ENCODE data around the gene LAIR2.
"Not testable (repeated sequence)": the region's sequence is repeated elsewhere in the genome, so short reads cannot be mapped to it uniquely, and the experiment has no call there.

The LAIR2 gene

DNA sequence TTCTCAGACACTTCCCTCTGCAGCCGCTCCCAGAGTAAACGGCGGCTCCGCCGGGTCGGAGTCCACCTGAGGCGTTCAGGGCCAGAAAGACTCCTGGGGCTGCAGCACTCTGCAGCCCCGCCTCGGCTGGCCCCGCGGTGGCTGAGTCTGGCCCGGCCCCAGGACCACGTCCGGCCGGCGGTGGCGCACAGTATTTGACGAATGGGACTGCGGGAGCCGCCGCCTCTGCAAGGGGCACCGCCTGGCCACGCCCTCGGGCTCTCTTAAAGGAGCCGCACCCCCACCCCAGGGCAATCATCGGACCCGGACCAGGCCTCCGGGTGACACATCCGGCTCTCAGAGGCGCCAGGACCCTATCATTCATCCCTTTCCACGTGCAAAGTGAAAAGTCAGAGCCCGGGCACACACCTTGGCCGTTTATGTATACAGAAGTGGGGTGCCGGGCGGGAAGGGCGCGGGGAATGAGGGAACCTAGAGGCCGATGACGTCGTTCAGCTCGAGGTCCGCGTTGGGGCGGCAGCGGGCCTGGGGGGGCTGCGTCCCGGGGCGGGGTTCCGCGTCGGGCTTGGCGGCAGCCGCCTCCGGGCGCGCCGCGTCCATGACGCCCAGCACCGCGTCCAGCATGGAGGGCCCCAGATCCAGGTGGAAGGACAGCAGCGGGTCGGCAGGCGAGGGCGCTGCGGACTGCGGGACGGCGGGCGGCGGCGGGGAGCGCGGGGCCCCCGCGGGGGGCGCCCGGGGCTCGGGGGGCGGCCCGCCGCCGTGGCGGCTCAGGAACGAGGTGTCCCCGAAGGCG is 37.8 kb upstream of the LAIR2 start:
- DNase-seq = peak; percentile 77

GRCh38 chr19:54465426-54466109 is 37.1 kb upstream of the LAIR2 start:
- DNase-seq = no peak

DNA sequence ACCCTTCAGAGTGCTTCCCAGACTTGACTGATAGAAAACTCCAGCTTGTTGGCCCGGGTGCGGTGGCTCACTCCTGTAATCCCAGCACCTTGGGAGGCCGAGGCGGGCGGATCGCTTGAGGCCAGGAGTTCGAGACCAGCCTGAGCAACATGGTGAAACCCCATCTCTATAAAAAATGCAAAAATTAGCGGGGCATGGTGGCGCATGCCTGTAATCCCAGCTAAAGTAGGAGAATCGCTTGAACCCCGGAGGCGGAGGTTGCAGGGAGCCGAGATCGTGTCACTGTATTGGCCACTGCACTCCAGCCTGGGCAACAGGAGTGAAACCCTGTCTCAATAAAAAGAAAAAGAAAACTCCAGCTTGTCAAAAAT is 36.5 kb upstream of the LAIR2 start:
- not testable (repeated sequence) for DNase-seq

DNA sequence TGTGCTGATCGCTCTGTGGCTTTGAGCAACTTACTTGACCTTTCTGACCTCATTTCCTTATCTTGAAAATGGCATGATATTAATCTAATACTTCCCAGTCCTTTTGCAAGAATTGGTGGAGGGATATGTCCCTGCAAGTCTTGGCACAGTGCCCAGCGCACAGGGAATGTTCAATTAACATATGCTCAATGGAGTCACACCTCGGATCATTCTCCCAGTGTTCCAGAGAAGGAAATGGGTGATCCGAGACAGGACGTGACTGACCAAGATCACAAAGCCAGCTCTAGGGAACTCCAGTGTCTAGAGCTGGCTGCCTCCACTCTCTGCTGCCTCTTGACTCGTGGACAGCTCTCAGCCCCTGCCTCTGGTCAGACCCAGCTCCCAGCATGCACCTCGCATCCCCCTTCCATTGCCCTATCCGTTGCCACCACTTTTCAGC is 33.1 kb upstream of the LAIR2 start:
- no peak for DNase-seq

DNA sequence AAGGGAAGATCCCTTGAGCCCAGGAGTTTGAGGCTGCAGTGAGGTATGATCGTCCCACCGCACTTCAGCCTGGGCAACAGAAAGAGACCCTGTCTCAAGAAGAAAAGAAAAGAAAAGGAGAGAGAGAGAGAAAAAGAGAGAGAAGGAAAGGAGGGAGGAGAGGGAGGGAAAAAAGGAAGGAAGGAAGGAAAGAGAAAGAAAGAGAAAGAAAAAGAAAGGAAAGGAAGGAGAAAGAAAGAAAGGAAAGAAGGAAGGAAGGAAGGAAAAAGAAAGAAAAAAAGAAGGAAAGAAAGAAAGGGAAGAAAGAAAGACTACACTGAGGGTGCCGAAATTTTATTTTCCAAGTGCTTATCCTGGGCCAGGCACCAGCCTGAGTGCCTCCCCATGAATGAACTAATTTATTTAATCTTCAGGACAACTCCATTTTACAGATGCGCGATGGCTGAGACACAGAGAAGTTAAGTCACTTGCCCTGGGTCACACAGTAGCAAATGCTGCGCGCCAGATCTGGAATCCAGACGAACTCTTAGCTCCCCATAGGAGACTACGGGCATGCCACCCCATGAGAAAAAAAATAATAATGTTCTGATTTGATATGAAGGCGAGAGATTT is 32.2 kb upstream of the LAIR2 start:
- DNase-seq = no peak

- DNase-seq = no peak
Observed at GRCh38 chr19:54470991-54471782, 31.4 kb upstream of the LAIR2 start.

DNA sequence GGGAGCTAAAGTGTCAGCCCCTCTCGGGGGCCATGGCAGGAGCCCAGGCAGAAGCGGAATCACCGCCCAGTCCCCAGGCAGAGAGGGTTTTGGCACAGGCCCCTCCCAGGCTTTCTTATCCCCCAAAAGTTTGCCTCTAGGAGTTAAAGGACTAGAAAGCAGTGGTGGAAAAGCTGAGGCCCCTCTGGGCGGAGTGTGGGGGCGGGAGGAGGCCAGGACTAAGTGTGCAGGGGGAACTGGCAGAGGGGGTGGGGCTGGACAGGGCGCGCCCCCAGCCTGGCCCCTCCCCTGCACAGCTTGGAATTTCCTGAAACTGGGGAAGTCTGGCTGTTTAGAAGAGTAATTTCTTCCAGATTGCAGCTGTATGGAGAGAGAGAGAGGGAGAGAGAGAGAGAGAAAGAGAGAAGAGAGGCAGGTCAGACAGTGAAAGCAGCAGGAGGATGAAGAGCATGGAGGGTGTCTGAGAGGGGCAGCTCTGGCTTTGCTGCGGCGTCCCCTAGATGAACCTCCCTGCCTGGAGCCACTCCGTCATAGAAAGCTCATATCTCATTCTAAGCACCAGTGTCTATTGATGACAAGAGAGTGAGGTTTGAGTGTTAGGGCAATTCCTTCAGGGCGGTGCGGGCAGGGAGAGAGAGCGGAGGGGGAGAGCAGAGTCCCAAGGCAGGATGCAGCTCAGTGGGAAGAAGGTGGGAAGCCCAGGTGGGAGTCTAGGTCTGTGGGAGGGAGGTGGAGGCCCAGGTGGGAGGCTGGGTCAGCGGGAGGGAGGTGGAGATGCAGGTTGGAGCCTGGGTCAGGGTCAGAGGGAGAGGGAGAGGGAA is 29.4 kb upstream of the LAIR2 start, which contains the start of gene CDC42EP5:
Gene CDC42EP5, minus strand, starts transcription at position 226 of the 821 bp plus-strand sequence. CDS start 7,749 bp downstream, outside the sequence.
- DNase-seq = no peak

DNA sequence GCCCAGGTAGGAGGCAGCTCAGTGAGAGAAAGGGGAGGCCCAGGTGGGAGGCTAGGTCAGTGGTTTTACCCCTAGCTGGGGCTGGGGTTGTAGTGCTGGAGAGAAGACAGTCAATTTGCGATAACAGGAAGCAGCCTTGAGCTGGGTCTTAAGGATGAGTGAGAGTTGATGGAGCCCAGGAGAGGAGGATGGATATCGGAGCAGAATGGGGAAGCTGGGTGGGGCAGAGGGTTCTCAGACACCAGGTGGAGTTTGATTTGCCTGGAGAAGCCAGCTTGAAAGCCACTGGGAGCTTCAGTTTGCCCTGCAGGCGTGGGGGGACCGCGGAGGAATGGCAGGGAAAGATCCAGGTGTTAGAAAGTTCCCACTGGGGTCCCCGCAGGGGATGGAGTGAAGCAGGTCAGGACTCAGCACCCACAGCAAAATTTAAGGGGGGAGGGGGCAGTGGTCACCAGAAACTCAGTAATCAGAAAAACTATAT is 28.7 kb upstream of the LAIR2 start:
- DNase-seq = no peak

DNA sequence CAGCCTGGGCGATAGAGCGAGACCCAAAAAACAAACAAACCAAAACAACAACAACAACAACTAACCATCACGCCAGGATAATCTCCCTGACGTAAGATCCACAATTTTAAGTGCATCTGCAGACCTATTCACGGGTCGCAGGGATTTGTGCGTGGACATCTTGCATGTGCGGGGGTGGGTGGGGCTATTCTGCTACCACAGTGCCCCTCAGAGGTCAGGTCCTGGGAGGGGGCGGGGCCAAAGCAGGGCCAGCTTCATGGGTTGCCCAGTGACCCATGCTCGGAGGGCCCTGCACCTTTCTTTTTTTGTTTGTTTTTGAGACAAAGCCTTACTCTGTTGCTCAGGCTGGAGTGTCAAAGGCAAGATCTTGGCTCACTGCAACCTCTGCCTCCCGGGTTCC is 26.9 kb upstream of the LAIR2 start:
- DNase-seq = no peak

DNA sequence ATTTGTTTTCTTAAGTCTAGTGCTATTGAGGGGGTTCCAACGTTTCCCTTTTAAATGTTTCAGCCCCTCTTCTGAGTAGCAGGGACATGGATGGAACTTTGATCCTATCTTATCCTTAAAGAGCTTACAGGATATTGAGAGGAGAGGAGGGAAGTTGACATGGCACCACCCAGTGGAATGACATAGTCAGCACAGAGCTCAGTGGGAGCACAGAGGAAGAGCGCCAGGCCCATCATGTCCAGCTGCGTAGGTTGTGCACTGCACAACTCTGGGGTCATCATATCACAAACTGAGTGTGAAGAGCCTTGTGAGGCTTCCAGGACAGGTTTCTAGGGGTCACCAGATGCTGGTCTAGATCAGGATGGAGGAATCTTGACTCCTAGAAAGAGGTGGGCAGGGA is 25.0 kb upstream of the LAIR2 start:
- DNase-seq = no peak

DNA sequence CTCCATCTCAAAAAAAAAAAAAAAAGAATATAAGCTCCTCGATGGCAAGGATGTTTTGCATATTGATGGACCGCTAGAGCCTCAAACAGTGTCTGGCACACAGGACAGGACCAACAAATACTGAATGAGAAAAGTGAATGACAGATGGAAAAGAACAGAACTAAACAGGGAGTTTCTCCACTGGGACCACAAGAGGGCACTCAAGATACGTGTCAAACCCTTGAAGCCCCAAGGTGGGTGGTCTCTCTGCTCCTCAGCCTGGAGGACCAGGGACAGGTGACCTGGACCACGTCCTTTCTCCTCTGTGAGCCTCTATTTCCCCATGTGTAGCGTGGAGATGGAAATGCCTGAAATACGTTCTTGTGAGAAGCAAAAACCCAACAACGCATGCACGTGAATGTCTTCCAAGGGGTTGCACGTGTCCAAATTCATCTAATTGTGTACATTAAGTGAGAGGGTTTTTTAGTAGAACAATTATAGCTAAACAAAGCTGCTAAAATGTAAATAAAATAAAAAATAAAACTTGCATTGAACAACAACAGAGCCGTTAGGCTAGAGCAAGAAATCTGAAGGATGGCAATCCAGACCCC is 23.9 kb upstream of the LAIR2 start:
- DNase-seq = peak; percentile 24

DNA sequence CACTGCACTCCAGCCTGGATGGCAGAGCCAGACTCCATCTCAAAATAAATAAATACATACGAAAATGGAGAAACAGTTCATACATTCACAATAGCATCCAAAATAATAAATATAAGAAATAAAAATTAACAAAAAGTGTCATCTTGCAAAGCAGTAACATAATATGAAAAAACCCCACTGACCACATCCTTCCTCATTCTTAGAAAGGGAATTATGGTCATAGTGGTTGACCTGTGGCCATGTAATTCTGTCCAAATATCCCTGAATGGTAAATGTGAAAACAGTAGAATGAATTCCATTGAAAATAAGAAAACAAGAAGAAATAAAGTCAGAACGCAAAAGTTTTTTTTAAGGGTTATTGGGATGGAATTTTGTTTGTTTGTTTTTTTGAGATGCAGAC is 22.6 kb upstream of the LAIR2 start:
- no peak for DNase-seq

DNA sequence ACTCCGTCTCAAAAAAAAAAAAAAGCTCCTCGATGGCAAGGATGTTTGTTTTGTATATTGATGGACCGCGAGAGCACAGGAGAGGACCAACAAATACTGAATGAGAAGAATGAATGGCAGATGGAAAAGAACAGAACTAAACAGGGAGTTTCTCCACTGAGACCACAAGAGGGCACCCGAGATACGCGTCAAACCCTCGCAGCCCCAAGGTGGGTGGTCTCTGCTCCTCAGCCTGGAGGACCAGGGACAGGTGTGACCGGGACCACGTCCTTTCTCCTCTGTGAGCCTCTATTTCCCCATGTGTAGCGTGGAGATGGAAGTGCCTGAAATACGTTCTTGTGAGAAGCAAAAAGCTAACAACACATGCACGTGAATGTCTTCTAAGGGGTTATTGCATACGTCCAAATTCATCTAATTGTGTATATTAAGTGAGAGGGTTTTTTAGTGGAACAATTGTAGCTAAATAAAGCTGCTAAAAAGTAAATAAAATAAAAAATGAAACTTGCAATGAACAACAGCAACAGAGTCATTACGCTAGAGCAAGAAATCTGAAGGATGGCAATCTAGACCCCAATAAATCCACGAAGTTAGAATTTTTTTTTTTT is 21.2 kb upstream of the LAIR2 start:
- peak; percentile 55 for DNase-seq

- DNase-seq = no peak
Observed at GRCh38 chr19:54482889-54483288, 19.7 kb upstream of the LAIR2 start.

DNA sequence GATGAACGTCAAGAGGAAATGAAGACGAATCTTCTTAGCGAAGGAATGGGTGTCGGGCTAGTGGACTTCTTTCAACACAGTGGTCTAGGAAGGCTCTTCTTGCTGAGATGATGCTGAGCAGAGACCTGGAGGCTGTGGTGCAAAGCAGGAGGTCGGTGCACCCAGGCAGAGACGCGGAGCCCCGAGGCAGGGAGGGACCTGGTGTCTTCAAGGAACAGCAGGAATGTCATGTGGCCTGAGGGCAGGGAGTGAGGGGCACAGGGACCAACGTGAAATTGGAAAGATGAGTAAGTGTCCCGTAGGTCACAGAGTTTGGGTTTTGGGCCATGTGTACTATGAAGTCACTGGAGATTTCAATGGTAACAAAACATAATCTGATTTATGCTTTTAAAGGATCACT is 18.2 kb upstream of the LAIR2 start:
- DNase-seq = no peak

DNA sequence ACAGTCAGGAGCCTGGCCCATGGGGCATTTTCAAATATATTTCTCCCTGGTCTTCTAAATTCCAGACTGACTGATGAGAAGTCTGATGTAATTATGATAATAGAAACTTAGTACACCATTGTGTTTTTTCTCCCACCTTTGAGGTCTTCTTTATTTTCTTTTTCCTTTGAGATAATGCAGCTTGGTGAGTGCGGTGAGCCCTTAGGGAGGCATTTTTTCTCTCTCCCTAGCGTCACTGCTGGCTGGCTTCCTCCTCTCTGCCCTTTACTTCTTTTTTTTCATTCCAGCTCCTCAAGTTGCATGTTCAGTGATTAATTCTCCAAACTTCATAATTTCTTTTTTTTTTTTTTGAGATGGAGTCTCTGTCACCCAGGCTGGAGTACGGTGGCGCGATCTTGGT is 16.8 kb upstream of the LAIR2 start:
- no peak for DNase-seq

GRCh38 chr19:54489341-54489740 is 13.3 kb upstream of the LAIR2 start:
- DNase-seq = no peak

- DNase-seq = no peak
Observed at GRCh38 chr19:54489766-54490165, 12.9 kb upstream of the LAIR2 start.

DNA sequence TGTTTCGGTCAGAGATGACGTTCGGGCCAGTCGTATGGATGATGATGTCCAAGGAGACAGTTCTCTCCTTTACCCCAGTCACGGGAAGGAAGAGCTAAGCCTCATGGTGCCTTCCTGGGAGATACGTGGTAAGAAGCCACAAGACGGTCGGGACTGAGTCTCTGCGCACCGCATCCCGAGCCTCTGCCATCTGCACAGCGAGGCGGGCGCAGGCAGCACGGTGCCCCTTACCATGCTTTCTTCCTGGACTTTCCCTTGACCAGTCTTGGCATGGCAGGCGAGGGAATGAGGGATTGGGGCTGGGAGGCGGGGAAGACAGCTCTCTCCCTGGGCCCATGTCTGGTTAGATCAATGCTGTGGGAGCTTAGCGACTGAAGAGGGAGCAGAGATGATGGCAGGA is 10.1 kb upstream of the LAIR2 start:
- DNase-seq = no peak

- DNase-seq = not testable (repeated sequence)
Observed at GRCh38 chr19:54493056-54493455, 9.6 kb upstream of the LAIR2 start.

GRCh38 chr19:54493967-54494585 is 8.6 kb upstream of the LAIR2 start:
- no peak for DNase-seq
